Hepatocyte (in vitro differentiated cells): ENCODE measurements around the gene FBXL17. TPM values are rescaled to one million over a fixed set of nuclear protein-coding genes. Genes with fewer than 3 reads are reported as not detected.

Experiments
- DNase-seq: peaks from one replicate; pipeline ENCODE4 v3.0.0-alpha.2; 2016; ENCODE audit warnings: low spot score
- H2AFZ ChIP-seq: fragments of 200-600 bp; sonication (generic); 2 replicates; pipeline ENCODE4 v1.6.0; 2016; ENCODE audit warnings: antibody characterized with exemption, mild to moderate bottlenecking
- H3K27ac ChIP-seq: fragments of 200-600 bp; sonication (generic); 2 replicates; pipeline ENCODE4 v1.5.1; 2016; ENCODE audit warnings: mild to moderate bottlenecking
- H3K27me3 ChIP-seq: fragments of 200-600 bp; sonication (generic); 2 replicates; pipeline ENCODE4 v1.6.1; 2016
- H3K36me3 ChIP-seq: fragments of 200-600 bp; sonication (generic); replicated peaks from 2 replicates; pipeline ENCODE4 v1.5.1; 2016; ENCODE audit warnings: low read depth; ENCODE audit not compliant: insufficient read depth
- H3K4me1 ChIP-seq: fragments of 200-600 bp; sonication (generic); 2 replicates; pipeline ENCODE4 v1.5.1; 2016; ENCODE audit warnings: mild to moderate bottlenecking, moderate library complexity; ENCODE audit not compliant: insufficient read depth
- H3K4me2 ChIP-seq: fragments of 200-600 bp; sonication (generic); 2 replicates; pipeline ENCODE4 v1.6.0; 2016
- H3K4me3 ChIP-seq: fragments of 200-600 bp; sonication (generic); 2 replicates; pipeline ENCODE4 v1.5.1; 2016; ENCODE audit warnings: mild to moderate bottlenecking
- H3K79me2 ChIP-seq: fragments of 200-600 bp; sonication (generic); 2 replicates; pipeline ENCODE4 v1.6.0; 2017; ENCODE audit warnings: mild to moderate bottlenecking
- H3K9me2 ChIP-seq: fragments of 200-600 bp; sonication (generic); replicated peaks from 2 replicates; pipeline ENCODE4 v1.6.0; 2017; ENCODE audit warnings: mild to moderate bottlenecking; ENCODE audit not compliant: insufficient read depth
- H3K9me3 ChIP-seq: fragments of 200-600 bp; sonication (generic); 2 replicates; pipeline ENCODE4 v1.5.1; 2016; ENCODE audit warnings: low read depth, mild to moderate bottlenecking
- H4K20me1 ChIP-seq: fragments of 200-600 bp; sonication (generic); 2 replicates; pipeline ENCODE4 v1.6.0; 2016; ENCODE audit warnings: mild to moderate bottlenecking; ENCODE audit not compliant: insufficient read depth, poor library complexity, severe bottlenecking
- EZH2 ChIP-seq: fragments of 200-600 bp; sonication (generic); IDR thresholded peaks from 2 replicates; pipeline ENCODE4 v1.6.1; 2016; ENCODE audit warnings: antibody characterized with exemption, mild to moderate bottlenecking, borderline replicate concordance
- EZH2phosphoT487 ChIP-seq: fragments of 200-600 bp; sonication (generic); IDR thresholded peaks from one replicate; pipeline ENCODE4 v1.6.1; 2018; ENCODE audit warnings: antibody characterized with exemption, mild to moderate bottlenecking, low read depth, moderate library complexity; ENCODE audit not compliant: unreplicated experiment, severe bottlenecking
- WGBS: methylation state at CpG from one replicate; pipeline ENCODE4 v1.1.6; 2016; ENCODE audit warnings: low lambda C conversion rate; ENCODE audit errors: missing lambda C conversion rate; 5-methylcytosine and 5-hydroxymethylcytosine counted together
- polyA plus RNA-seq: library from polyadenylated mRNA; unstranded; fragments of >200 nt; fragmentation: Nextera tagmentation; extraction: Ambion mirVana; gene quantifications from 2 replicates; pipeline ENCODE4 v1.2.1, GENCODE V29; 2016
- total RNA-seq: library from RNA; depleted of rRNA; stranded (reverse); fragments of >200 nt; gene quantifications from 2 replicates; pipeline ENCODE4 v1.2.3, GENCODE V29; 2014
- TF ChIP-seq, protein P1 (sequence below): fragments of 200-600 bp; sonication (generic); IDR thresholded peaks from 2 replicates; pipeline ENCODE4 v1.5.1; 2016; ENCODE audit warnings: antibody characterized with exemption, mild to moderate bottlenecking; ENCODE audit not compliant: poor library complexity

Gene FBXL17
- total and polyA plus RNA-seq, 2 experiments from 2014 or later = 12.5 to 18.2 TPM

DNA sequence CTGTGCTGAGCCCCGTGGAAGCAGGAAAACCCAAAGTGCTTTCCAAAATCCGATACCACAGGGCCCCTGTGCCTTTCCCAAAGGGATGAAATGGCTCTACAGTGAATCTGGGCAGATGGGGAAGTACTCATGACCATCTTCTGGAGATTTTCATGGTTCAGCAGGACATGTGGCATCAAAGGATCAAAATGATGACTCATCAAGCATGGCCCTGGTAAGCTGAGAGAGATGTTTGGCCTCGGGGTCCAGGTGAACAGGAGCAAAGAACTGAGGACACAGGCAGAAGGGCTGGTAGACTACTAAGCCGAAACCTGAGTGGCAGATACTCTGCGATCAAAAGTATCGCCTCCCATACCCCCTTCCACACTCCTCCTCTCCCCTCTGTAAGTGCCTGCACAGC is 551.1 kb downstream of the FBXL17 start:
- no peak for DNase-seq
- Histone ChIP-seq H3K4me3 (no peak overlapping the region), H3K4me2 (no peak overlapping the region), H3K27me3 (no peaks in the 10 kb centered on the region), H3K4me1 (no peaks in the 10 kb centered on the region), H3K9me3 (no peaks in the 10 kb centered on the region), H3K36me3 (no peaks in the 10 kb centered on the region), H2AFZ (no peak overlapping the region), H3K9me2 (no peaks in the 10 kb centered on the region), H3K79me2 (no peaks in the 10 kb centered on the region), H3K27ac (no peak overlapping the region), H4K20me1 (no peaks in the 10 kb centered on the region)
- TF ChIP-seq EZH2phosphoT487 (no peak), EZH2 (no peak)
- TF ChIP-seq, protein P1, sequence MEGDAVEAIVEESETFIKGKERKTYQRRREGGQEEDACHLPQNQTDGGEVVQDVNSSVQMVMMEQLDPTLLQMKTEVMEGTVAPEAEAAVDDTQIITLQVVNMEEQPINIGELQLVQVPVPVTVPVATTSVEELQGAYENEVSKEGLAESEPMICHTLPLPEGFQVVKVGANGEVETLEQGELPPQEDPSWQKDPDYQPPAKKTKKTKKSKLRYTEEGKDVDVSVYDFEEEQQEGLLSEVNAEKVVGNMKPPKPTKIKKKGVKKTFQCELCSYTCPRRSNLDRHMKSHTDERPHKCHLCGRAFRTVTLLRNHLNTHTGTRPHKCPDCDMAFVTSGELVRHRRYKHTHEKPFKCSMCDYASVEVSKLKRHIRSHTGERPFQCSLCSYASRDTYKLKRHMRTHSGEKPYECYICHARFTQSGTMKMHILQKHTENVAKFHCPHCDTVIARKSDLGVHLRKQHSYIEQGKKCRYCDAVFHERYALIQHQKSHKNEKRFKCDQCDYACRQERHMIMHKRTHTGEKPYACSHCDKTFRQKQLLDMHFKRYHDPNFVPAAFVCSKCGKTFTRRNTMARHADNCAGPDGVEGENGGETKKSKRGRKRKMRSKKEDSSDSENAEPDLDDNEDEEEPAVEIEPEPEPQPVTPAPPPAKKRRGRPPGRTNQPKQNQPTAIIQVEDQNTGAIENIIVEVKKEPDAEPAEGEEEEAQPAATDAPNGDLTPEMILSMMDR = no peak
- whole genome bisulfite sequencing = 78% methylated on average over 6 of the region's 6 CpGs

DNA sequence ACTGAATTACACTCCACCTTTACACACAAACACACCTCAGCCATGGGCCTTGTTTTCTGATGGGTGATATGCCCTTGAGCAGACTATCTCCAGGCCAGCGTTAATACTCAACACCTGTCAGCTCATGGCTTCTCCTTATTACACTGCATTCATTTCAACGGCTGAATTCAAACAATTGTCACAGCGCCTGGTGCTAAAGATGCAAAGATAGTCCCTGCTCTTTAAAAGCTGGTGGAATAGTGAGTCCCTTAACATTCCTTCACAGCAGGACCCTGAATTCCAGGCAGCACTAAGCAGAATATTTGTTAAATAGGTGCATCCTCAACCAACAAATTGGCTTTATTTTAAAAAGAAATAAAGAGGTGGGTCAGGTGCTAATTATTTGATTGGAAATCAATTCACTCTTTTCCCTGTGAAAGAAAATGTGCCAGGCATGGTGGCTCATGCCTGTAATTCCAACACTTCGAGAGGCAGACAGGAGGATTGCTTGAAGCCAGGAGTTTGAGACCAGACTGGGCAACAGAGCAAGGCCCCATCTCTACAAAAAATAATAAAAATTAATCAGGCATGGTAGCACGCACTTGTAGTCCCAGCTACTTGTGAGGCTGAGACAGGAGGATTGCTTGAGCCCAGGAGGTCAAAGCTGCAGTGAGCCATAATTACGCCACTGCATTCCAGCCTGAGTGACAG is 555.4 kb downstream of the FBXL17 start:
- Histone ChIP-seq H3K9me2 (no peaks in the 10 kb centered on the region), H4K20me1 (no peaks in the 10 kb centered on the region), H3K36me3 (no peaks in the 10 kb centered on the region), H3K79me2 (no peaks in the 10 kb centered on the region), H3K4me2 (no peak overlapping the region), H3K27ac (no peak overlapping the region), H3K4me3 (no peak overlapping the region), H3K9me3 (no peaks in the 10 kb centered on the region), H2AFZ (no peak overlapping the region), H3K4me1 (no peaks in the 10 kb centered on the region), H3K27me3 (no peaks in the 10 kb centered on the region)
- TF ChIP-seq, protein P1 = no peak
- TF ChIP-seq EZH2phosphoT487 (no peak), EZH2 (no peak)
- no peak for DNase-seq
- WGBS = 68% methylated on average over 6 of the region's 6 CpGs

DNA sequence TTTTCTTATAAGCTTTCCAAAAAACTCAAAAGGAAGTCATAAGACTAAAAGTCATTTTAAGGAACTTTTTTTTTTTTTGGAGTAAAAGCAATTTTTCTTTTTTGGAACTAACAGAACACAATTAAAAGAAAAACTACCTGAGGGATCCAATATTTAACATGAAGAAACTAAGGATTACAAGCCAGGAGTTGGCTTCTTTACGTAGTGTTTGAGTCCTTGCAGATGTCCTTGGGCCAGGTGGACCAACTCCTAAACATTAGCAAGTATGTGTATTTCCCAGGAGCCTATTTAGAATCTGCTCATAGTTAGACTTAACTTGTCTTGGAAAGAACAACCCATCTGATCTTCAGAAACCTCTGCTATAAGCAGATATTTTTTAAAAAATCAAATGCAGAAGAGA is 557.1 kb downstream of the FBXL17 start:
- WGBS = 96% methylated on average over 1 of the region's 1 CpG
- no peak for TF ChIP-seq EZH2phosphoT487
- TF ChIP-seq EZH2 = no peak
- TF ChIP-seq, protein P1 = no peak
- H3K9me2 ChIP-seq = no peaks in the 10 kb centered on the region
- H3K4me3 ChIP-seq = no peak overlapping the region
- no peak overlapping the region for H3K27ac ChIP-seq
- no peaks in the 10 kb centered on the region for H3K79me2 ChIP-seq
- no peaks in the 10 kb centered on the region for H3K36me3 ChIP-seq
- no peak overlapping the region for H2AFZ ChIP-seq
- no peaks in the 10 kb centered on the region for H3K9me3 ChIP-seq
- H3K4me2 ChIP-seq = no peak overlapping the region
- DNase-seq = no peak
- H3K27me3 ChIP-seq = no peaks in the 10 kb centered on the region
- H3K4me1 ChIP-seq = no peaks in the 10 kb centered on the region
- no peaks in the 10 kb centered on the region for H4K20me1 ChIP-seq

DNA sequence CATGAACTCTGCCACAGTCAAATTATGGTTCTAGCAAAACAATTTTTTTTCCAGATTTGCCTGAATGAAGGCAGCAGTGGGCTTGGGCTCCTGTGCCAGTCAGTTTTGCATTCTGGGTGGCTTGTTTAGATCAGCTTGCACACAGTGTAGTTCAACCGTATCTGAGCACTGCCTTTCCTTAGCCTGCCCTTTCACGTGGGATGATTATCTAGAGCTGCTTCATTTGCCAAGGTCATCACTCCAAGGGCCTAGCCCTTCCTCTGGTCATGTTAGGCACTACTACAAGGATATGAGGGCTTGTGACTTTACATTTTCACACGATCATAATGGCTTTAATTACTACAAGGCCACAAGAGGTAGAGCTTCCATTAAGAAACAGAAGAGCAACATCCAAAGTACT is 560.6 kb downstream of the FBXL17 start:
- H3K4me1 ChIP-seq = no peaks in the 10 kb centered on the region
- DNase-seq = no peak
- no peaks in the 10 kb centered on the region for H3K36me3 ChIP-seq
- H3K27ac ChIP-seq = no peak overlapping the region
- no peak overlapping the region for H2AFZ ChIP-seq
- no peak for TF ChIP-seq EZH2
- TF ChIP-seq, protein P1 = no peak
- TF ChIP-seq EZH2phosphoT487 = no peak
- 85% methylated on average over 3 of the region's 3 CpGs for WGBS
- H3K79me2 ChIP-seq = no peaks in the 10 kb centered on the region
- no peak overlapping the region for H3K4me3 ChIP-seq
- H3K9me3 ChIP-seq = no peaks in the 10 kb centered on the region
- H3K9me2 ChIP-seq = no peaks in the 10 kb centered on the region
- H4K20me1 ChIP-seq = no peaks in the 10 kb centered on the region
- H3K27me3 ChIP-seq = no peaks in the 10 kb centered on the region
- H3K4me2 ChIP-seq = no peak overlapping the region
